GM21576 (cell line): Measurements from ENCODE around the gene ZC3H7B.
"Not testable (repeated sequence)": the region's sequence is repeated elsewhere in the genome, so short reads cannot be mapped to it uniquely, and the experiment has no call there.

Experiments
- ATAC-seq: cut with Tn5 transposase; IDR thresholded peaks from one replicate; pipeline ENCODE4 v1.9.1; 2021; ENCODE audit warnings: mild to moderate bottlenecking, moderate library complexity; ENCODE audit not compliant: unreplicated experiment

Gene ZC3H7B, protein sequence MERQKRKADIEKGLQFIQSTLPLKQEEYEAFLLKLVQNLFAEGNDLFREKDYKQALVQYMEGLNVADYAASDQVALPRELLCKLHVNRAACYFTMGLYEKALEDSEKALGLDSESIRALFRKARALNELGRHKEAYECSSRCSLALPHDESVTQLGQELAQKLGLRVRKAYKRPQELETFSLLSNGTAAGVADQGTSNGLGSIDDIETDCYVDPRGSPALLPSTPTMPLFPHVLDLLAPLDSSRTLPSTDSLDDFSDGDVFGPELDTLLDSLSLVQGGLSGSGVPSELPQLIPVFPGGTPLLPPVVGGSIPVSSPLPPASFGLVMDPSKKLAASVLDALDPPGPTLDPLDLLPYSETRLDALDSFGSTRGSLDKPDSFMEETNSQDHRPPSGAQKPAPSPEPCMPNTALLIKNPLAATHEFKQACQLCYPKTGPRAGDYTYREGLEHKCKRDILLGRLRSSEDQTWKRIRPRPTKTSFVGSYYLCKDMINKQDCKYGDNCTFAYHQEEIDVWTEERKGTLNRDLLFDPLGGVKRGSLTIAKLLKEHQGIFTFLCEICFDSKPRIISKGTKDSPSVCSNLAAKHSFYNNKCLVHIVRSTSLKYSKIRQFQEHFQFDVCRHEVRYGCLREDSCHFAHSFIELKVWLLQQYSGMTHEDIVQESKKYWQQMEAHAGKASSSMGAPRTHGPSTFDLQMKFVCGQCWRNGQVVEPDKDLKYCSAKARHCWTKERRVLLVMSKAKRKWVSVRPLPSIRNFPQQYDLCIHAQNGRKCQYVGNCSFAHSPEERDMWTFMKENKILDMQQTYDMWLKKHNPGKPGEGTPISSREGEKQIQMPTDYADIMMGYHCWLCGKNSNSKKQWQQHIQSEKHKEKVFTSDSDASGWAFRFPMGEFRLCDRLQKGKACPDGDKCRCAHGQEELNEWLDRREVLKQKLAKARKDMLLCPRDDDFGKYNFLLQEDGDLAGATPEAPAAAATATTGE

DNA sequence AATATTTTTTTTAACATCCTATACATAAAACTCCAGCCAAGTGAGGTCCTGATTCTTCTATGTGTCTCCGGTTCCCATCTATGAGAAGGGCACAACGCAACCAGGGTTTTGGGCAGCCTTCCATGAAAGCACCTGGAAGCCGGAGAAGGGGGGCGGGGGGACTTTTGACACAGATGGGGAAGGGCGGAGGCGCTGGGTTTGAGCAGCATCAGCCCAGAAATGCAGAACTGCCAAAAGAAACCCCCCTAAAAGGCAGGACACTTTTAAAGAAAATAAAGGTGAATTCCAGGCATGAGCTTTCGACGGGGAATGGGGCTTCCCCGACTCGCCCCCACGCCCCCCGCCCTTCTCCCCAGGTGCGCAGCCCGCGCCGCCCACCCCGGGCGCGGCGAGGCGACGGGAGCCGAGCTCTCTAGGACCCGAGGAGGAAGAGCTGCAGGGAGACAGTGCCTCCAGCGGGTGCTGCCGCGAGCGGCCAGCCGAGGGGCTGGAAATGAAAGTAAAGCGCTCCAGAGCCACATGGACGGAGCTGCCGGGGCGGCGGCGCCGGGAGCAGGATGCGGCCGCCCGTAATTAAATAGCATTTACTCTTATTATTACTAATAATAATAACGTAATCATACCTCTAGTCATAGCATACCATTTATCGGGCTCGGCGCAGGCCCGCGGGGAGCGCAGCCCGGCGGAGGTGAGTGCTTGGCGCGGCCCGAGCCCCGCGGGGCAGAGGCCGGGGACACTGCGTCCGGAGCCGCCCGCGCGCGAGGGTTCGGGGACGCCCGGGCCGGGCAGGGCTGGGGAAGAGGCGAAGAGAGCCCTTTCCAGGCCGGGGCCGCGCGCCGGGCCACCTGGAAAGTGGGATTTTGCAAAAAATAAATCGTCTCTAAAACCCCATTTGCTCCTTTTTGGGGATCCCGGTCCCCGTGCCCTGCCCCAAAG, at the start of gene ZC3H7B:
TSS of gene ZC3H7B (plus strand) at position 441 of the 936 bp plus-strand sequence. CDS start 19,136 bp downstream, outside the sequence.
- peak; percentile 74 for ATAC-seq

DNA sequence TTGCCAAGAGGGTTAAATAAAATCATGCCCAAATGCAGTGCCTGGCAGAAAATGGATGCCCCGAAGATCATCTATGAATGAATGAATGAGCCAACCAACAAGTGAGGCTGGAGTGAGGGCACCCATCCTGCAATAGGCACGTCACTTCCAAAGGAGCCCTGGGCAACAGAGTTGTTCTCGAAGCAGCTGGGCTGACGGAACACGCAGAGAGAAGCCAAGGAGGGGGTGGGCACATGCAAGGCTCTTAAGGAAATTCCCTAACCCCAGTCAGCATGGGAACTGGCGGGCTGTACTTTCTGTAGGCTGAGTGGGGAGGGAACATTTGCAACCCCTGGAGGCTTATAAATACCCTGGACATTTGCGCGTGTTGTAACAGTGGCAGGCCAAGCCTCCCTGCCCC, 49.0 kb upstream of the ZC3H7B start:
- no peak for ATAC-seq

DNA sequence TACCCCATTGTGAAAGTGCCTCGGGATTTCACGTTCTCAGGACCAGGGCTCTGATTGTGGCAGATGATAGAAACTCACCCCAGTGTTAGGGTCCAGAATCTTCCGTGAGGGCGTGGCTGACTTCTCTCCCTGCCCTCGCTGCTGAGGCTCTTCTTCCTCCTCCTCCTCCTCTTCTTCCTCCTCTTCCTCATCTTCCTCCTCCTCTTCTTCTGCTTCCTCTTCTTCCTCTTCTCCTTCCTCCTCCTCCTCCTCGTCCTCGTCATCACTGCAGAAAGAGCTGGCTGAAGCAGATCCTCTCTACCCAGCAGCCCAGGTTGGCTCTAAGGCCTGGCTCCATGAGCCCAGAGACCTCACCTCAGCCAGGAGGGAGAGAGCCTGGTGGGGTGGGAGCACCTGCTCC, 47.1 kb upstream of the ZC3H7B start:
- ATAC-seq, result no peak

DNA sequence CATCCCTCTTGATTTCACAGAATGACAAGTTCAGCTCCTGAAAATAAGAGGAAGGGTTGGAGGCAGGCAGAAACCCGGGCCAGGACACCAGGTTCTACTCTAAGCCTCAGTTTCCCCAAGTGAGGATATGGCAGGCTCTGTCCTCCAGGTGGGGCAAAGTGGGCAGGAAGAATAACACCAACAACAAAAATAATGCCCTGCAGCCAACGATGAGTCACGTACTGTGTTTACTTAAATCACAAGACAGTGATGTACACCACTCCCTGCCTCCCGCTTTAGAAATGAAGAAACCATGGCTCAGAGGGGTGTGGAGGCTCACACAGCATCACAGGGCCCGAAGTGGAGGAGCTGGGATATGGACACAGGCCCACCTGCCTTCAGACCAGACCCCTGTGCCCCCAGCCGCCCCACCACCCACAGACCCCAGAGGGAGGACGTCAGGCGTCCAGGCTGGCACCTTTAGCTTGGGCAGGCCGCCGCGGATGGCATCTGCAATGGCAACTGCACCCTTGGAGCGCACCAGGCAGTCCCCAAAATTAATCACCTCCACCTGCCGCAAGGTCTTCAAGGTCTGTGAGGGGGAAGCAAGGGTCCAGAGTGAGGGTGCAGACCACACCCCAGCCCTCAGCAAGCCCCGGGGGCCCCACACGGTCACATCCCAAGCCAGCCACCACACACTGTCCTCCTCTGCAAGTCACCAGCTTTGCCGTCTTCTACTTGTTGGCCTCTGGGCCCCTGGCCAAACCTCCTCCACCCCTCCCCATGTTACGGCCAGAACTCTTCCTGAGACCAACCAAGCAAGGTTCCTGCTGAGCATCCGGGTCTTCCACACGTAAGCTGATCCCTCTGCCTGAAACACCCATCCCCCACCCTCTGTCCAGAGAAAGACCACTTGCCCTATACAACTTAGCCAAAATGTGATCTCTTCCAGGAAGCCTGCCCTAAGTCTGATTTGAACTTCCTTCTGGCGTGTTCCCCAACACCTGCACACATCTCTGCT, 44.8 kb upstream of the ZC3H7B start:
- no peak for ATAC-seq

DNA sequence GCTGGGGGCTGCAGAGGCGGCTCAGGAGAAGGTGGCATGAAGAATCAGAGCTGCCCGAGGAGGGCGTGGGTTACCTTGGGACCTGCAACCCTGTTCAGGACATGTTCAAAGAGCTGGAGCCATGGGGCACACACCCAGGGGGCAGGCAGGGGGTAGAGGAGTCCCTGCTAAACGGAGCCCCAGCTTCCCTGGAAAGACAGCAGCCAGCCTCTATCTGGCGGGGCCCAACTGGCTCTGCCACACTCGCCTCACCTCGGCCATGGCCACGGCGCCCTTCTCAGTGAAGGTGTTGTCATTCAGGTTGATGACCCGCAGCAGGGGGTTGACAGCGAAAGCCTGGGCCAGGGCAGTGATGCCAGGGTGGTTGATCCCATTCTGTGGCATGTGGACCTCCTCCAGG, 43.6 kb upstream of the ZC3H7B start:
- ATAC-seq, result no peak

DNA sequence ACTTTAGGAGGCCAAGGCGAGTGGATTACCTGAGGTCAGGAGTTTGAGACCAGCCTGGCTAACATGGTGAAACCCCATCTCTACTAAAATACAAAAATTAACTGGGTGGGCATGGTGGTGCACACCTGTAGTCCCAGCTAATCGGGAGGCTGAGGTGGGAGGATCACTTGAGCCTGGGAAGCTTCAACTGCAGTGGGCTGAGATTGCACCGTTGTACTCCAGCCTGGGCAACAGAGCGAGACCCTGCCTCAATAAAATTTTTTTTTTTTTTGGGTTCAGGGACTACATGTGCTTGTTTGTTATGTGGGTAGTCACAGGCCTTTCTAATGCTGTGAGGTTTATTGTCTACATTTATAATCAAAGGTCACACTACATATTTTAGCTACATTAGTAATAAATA, 41.6 kb upstream of the ZC3H7B start:
- ATAC-seq, result not testable (repeated sequence)

DNA sequence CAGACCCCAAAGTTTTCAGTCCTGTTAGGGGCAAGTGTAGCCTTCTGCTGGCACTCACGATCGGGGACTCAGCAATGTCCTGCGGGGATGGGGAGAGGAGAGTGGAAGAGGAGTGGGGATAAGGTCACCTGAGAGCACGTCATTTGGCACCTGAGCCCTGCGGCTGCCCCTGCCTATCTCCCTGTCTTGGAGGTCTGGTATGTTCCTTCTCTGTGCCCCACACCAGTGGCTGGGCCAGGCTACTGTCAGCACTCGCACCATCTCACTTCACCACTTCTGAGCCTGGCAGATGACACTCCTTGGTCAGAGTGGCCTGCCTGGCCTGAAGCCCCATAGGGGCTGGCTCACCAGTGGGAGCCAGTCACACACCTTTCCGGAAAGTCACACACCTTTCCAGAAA, 40.5 kb upstream of the ZC3H7B start:
- no peak for ATAC-seq

DNA sequence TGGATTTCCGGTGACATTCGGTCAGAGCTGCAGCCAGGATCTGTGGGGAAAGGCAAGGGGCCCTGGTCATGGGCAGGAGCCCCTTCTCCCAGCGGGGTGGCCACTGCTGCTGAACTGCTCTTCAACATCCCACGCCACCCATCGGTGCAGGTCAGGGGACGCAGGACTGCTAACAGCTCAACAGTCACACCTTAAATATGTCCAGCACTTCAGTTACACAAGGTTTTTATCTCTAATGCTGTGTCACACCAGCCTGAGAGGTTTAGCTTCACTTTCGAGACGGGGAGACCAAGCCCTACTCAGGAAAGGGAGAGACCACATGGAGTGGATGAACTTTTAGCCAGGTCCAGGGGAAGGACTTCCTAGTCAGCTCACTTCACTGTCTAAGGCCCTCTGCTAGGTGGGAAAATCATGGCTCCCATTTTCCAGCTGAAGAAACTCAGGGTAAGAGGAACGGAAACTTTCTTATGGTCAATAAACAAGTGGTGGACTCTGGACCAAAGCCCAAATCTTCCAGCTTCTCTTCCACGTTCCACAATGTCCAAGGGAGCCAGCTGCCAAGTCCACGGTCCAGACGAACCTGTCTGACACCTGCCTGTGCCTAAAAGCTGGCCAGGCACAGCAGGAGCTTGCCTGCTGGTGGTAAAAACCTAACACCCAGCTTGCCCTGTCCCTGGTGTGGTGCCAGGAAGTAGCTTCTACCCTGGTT, 39.6 kb upstream of the ZC3H7B start:
- ATAC-seq, result no peak

DNA sequence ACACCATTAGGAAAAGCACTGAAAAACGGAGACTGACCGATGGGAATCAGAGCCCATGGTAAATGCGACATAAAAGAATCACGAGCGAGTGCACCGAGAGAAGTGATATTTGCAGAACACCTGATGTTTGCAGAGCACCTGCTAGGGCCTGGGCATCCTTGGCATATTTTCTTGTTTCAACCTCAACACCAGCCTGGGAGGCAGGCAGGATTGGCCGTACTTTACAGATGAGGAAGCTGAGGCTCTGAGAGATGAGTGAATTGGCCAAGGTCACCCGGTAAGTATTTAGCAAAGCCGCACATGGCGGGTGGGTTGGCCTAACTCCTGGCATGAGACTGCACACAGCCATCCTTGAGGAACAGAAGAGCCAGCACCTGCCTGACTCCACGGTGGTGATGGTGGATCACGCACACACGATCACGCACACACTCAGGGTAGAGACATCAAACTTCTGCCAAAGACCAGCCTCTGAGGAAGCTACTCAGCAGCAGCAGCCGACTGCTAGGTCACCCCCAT, 39.0 kb upstream of the ZC3H7B start:
- ATAC-seq, result no peak

DNA sequence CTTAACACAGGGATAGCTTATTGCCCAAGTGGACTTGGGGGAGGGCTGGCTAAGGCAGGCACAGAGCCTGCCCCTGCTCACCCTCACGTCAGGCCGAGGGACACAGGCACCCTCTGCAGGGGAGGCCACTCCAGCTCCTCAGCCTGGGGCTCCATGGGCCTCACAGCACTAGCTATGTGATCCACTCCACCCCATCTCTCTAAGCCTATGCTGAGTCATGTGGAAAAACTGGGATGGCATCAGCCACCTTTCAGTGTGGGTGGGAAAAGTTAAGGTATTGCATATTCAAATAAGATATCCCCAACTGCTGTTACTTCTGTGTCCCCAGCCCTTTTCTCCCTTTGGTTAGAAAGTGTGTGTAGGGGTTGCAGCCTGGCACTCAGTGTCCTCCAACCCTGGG, 37.6 kb upstream of the ZC3H7B start:
- ATAC-seq, result no peak

DNA sequence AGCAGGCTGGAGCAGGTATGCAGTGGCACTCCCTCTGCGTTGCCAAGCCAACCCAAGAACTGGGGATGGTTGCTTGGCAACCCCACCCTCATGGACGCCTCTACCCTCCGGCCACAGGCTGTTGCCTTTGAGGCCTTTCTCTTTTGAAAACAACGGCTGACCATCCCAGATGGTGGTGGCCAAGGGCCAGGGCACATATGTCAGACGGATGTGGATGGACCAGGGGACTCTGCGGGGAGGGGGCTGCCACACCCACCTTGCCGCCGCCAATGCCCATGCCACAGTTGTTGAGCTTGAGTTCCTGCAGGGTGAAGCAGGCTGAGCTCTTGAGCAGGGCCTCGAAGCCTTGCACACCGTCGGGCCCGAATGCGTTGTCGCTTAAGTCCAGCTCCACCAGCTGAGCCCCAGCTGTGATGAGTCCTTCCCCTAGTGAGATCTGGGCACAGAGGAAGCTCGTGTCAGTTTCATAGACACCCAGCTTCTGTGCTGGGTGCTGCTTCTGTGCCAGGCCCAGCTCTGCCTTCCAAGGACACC, 36.9 kb upstream of the ZC3H7B start:
- no peak for ATAC-seq

DNA sequence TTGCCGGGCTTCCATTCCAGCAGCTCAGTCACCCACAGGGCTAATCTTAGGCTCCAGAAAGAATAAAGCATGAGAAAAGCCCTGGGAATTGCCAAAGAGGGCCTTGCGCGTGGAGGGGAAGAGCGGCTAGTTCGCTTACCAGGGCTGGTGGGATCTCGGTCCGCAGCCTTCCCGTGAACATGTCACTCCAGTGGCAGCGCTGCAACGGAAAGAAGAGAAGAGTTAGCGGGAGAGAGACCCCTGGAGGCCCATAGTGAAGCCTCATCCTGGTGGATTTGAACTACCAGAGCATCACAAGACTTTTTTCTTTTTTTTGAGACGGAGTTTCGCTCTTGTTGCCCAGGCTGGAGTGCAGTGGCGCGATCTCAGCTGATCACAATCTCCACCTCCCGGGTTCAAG, 33.4 kb upstream of the ZC3H7B start:
- no peak for ATAC-seq

DNA sequence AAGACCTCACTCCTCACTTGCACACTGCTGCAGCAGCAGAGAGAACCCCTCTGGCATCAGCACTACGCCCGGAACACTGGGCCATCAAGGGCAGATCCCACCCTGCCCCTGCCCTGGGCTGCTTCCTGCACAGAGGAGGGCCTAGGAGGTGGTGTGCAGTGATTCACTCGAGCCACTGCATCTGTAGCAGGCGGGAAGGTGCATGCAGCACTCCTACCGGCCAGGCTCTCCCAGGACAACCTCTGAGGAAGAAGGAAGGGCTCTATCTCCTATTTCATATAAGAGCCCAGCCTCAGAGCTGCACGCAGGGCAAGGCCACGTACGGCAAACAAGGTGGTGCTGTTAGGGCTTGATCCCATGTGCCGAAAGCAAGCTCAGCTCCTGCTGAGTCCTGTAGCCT, 29.5 kb upstream of the ZC3H7B start:
- no peak for ATAC-seq

DNA sequence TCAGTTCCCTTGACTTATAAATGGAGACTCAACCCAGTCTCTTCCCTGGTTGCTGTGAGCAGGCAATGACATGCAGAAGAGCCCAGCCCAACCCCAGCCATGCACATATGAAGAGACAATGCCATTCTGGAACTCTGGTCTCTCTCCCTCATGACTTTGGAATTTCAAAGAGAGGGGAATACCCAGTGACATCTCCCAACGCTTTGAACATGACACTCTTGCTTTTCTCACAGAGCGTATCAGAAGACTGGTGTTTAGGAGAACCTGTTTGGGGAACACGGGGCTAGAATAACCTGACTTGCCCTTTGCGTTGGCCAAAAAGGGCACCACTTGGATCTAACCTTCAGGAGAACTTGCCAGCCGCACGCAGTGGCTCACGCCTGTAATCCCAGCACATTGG, 28.2 kb upstream of the ZC3H7B start:
- ATAC-seq, result no peak

DNA sequence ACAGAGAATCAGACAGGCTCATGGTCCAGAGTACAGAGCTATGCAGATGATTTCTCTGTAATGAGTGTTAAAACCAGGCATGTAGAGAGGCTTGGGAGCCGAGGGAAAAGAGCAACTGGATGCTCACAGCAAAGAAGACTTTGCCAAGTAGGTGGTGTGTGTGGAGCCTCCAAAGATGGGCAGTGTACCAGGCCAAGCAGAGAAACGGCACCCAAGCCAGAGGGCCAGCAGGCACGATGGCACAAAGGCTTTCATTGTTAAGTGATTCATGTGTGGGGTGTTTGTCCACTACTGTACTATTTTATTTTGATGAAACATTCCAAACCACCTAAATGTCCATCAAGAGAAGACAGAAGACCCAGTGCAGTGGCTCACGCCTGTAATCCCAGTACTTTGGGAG, 26.5 kb upstream of the ZC3H7B start:
- ATAC-seq, result no peak

DNA sequence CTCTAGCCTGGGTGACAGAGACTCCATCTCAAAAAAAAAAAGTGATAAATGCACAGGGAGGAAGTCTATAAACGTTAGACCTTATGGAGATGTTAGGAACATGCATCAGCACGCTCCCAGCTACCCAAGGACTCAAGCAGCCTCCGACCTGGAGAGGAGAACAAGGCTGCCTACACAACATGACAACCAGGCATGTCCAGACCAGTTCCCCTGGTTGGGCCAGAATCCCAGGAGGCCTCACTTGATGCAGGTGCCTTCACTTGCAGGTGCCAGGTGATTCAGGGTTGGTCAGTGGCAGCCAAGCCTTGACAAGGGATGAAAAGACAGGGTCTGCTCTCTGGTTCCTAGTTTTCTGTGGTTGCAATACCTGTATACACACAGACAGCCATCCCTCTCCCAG, 21.3 kb upstream of the ZC3H7B start:
- no peak for ATAC-seq

DNA sequence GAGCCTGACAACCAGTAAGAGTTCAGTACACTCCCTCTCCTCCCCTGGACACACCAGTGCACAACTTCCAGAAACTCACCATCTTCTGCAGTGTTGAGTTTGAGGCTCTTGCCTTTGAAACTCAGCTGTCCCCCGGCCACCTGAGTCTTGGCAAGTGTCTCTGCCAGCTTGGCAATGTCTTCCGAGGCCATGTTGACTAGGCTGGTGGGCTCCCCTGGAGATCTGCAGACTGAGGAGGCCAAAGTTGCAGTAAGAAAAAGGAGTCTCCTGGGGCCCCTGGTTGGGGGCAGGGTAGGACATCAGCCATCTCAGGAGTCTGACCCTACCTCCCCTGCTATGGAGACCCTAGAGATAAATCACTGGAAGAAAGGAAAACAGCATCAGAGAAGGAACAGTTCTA, 20.5 kb upstream of the ZC3H7B start:
- no peak for ATAC-seq

DNA sequence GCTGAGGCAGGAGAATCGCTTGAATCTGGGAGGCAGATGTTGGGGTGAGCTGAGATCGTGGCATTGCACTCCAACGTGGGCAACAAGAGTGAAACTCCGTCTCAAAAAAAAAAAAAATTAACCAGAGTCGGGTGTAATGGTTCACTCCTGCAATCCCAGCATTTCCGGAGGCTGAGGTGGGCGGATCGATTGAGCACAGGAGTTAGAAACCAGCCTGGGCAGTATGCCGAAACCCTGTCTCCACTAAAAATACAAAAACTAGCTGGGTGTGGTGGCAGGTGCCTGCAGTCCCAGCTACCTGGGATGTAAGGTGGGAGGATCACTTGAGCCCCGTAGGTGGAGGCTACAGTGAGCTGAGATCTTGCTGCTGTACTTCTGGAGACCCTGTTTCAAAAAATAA, 16.9 kb upstream of the ZC3H7B start:
- no peak for ATAC-seq

DNA sequence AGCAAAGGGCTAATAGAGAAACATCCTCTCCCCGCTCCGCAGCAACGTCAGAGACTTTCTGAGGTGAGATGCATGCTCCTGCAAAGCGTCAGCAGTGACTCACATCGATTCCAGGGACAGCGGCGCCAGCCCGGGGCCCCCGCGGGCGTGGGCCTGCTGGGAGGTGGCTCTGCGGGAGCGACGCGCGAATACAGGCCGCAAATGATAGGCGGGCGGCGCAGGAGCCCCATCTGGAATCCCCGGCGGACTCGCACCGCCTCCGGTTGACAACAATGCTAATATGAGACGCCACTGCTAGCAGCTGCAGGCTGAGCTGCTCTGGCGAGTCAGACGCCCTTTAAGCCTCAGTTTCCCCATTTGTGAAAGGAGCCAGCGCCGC, 15.9 kb upstream of the ZC3H7B start:
- peak; percentile 16 for ATAC-seq
